ENCODE data around the gene NCKAP5.
"Not testable (repeated sequence)": the region's sequence is repeated elsewhere in the genome, so short reads cannot be mapped to it uniquely, and the experiment has no call there.

The NCKAP5 gene

DNA sequence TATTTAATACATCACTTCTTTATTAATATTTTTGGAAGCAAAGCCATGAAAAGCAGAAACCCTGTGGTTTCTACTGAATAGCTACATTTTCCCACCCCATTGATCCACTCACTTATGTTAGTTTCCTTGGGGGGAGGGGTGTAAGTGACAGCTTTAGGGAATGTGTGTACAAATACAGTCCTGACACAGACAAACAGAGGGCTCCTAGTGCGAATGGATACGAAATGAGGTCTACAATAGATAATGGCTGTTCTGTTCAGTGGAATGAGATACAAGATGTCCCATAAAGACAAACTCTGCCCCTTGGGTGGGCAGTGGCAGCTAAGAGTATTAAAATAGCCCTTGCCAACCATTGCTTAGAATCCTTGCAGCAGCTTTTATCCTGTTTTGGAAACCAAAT lies 312.9 kb downstream of the NCKAP5 start:
- no peak for DNase-seq

- DNase-seq: no peak
Measured at GRCh38 chr2:133253793-133254192, 314.5 kb downstream of the NCKAP5 start.

GRCh38 chr2:133252780-133253355 lies 315.4 kb downstream of the NCKAP5 start:
- no peak for DNase-seq

DNA sequence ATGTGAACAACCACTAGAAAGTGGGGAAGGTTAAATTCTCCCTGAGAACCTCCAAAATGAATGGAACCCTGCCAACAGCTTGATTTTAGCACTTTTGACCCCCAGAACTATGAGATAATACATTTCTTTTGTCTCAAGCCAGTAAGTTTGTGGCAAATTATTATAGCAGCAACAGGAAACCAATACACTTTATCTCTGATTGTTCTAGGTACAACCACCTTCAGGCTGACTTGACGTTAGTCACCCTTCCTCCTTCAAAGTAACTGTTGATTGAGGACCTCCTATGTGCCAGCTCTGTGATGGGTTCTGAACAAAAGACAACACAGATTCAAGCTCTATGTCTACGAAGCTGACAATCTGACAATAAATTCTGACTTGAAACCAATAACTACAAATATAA lies 318.9 kb downstream of the NCKAP5 start:
- DNase-seq: no peak

DNA sequence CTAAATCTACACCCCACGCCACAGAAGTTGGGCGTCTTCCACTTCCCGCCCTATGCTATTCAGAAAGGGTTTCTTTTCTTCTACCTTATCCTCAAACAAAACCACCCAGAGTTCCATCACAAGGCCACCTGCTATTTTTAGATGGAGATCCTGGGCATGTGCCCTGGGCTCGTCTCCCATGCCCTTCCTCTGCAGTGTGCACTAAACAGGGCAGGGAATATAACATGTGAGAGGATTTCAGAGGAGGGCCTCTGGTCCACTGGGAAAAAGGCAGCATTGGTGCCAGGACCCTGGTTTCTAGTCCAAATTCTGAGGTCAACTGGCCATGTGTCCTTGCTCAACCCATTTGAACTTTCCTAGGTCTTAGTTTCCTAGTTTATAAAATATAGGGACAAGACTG lies 320.0 kb downstream of the NCKAP5 start:
- DNase-seq: no peak

- peak in 1 of 2 experiments; percentile 14 for DNase-seq
Measured at GRCh38 chr2:133247631-133248030, 320.6 kb downstream of the NCKAP5 start.

GRCh38 chr2:133241224-133241571 lies 327.1 kb downstream of the NCKAP5 start:
- no peak for DNase-seq

DNA sequence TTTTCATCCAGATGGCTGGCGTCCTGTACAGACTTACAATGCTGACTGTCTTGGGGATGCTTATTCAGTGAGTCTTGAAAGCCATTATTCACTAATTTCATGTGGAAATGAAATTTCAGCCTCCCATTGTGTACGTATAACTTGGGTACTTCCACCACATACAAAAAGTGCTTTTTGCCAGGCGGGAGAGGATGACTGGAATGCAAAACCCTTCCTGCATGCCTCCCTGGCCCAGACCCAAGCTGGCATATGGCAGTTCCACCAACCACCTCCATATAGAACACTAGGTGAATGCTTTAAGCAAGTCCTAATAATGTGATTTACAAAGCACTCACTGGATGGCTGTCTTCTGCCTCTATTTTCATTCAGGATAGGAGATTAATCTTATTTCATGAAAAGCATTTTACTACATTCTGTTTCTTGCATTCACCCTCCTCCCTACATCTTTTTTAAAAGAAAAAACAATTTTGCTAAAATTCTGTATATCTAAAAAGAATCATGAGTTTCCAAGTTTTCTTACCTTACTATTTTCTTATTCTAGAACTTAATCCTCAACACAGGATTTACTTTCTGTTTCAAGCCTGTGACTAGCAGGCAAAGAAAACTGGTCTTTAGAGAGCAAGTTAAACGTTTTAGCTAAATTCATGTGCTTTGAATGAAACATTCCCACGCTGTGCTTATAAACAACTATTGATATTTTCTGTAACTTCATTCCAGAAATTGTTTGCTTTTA lies 327.6 kb downstream of the NCKAP5 start:
- no peak for DNase-seq

DNA sequence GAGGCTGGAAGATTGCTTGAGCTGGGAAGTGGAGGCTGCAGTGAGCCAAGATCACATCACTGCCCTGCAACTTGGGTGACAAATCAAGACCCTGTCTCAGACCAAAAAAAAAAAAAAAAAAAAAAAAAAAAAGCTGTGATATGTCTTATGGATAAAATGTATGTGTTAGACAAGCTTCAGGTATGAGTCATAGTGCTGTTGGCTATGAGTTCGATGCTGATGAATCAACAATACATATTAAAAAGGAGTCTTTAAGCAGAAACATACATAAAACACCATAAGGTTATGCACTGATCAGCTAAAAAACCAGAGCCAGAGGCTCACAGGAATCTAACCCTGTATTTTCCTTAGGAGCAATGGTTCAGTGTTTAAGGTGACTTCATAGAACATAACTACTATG lies 332.3 kb downstream of the NCKAP5 start:
- DNase-seq: no peak

- no peak for DNase-seq
Measured at GRCh38 chr2:133232556-133232955, 335.7 kb downstream of the NCKAP5 start.

GRCh38 chr2:133231264-133231663 lies 337.0 kb downstream of the NCKAP5 start:
- no peak for DNase-seq

DNA sequence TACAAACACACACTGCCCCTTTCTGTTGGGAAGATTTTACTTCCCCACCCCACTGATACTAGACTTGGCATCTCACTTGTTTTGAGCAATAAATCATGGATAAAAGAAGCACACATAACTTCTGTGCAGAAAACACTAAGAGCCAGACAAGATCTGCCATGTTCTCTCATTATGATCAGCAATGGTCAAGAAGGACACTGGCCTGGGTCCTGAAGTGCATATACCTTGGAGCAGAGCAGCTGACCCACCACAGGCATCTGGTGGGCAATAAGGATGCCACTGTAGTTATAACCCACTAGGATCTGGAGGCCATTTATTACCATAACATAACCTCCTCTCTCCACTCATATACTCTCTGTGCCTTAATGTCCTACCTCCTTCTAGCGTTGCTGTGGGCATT lies 338.3 kb downstream of the NCKAP5 start:
- DNase-seq: no peak

DNA sequence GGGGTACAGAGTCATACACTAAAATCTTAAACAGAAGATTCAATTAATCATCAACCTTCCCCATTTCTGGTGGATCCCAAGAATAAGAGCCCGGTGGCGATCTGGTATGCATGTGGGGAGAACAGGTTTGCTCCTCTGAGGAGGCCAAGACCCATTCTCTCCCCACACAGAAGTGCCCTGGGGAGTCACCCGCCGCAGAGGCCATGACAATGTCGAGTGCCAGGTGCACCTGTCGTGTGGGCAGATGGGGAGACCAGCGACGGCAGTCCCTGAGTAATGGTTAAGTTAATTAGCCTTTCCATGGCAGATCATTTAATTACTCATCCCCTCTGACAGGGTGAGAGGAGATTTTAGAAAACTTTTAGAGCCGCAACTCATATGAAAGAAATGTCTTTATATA lies 345.0 kb downstream of the NCKAP5 start:
- DNase-seq: no peak

GRCh38 chr2:133221398-133221797 lies 346.9 kb downstream of the NCKAP5 start:
- no peak for DNase-seq

DNA sequence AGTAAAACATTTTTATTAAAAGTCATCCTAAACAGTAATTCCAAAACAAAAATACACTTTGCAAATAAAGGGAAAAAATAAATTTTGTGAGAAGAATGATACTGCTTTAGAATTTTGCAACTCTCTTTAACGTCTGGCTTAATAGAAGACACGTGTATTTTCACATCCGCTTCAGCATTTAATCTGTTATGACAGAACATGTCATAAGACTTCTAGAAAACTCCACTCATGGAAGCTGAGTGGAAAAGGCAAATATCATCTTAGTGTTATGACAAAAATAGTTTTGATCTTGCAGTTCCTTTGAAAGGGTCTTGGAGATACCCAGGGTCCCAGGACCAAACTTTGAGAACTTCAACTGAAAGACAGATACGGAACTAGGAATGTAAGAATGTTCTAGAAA lies 350.1 kb downstream of the NCKAP5 start:
- no peak for DNase-seq

GRCh38 chr2:133215477-133215876 lies 352.8 kb downstream of the NCKAP5 start:
- DNase-seq: no peak

GRCh38 chr2:133213651-133214050 lies 354.6 kb downstream of the NCKAP5 start:
- DNase-seq: no peak

DNA sequence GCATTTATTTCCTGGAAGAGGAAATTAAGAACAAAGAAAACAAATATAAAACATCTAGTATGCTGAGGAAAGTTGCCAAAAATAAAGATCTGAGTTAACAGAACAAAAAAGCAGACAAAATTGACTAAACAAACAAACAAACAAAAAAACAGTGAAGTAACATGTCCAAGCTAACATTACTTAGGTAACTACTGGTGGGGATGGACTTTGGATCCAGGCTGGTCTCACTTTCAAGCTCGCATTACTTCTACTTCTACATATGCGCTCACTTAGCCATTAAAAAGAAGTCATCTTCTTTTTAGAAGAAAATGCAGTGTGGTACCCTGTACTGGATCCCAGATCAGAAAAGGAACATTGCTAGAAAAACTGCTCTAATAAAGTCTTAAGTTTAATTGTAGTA lies 358.9 kb downstream of the NCKAP5 start:
- DNase-seq: no peak

- DNase-seq: not testable (repeated sequence)
Measured at GRCh38 chr2:133206666-133207065, 361.6 kb downstream of the NCKAP5 start.

DNA sequence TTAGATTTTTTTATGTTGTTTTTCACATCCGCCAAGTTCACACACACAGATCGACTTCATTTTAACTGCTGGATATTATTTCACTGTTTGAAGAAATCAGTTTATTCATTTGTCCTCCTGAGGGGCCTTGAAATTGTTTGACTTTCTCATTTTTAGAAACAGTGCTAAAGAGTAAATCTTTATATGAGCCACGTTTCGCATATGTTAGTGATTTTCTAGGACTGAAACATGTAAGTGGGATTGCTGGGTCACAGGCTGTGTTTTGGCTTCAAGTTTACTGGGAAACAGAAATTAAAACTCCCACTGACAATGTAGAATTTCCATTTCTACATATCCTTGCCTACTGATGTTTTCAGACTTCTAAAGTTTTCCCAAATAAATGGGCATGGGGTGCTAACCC lies 363.8 kb downstream of the NCKAP5 start:
- DNase-seq: no peak

DNA sequence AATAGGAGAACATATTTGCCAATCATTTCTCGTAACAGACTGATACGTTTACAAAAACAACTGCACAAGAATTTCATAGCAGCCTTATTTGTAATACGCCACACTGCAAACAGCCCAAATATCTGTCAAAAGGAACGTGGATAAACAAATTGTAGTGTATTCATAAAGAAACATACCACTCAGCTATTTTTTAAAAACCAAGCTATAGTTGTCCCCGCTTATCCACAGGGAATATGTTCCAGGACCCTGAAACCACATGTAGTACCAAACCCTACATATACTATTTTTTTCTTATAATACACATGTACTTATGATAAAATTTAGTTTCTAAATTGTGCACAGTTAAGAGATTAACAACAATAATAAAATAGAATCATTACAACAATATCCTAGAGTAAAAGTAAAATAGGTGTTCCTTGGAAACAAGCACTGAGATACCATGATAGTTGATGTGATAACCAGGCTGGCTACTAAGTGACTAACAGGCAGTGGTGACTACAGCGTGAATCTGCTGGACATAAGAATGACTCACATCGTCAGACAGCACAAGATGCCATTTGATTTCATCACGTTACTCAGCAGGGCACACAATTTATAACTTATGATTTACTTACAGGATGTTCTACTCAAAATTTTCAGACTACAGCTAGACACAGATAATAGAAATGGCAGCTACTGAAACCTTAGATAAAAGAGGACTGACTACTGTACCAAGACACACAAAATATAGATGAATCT lies 367.4 kb downstream of the NCKAP5 start:
- no peak for DNase-seq

DNA sequence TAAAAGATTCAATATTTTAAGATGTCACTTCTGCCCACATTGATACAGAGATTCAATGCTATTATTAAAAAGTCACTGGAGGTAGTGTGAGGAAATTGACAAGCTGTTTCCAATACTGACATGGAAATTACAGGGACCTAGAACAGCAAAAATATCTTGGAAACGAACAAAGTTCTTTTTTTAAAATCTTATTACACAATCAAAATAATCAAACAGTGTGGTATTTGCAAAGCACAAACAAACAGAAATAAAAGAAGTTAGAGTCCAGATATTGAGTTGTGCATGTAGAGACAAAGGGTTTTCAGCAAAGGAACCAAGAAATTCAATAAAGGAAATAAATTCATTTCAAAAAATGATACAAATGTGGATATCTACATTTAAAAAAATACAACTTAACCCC lies 369.6 kb downstream of the NCKAP5 start:
- DNase-seq: no peak

DNA sequence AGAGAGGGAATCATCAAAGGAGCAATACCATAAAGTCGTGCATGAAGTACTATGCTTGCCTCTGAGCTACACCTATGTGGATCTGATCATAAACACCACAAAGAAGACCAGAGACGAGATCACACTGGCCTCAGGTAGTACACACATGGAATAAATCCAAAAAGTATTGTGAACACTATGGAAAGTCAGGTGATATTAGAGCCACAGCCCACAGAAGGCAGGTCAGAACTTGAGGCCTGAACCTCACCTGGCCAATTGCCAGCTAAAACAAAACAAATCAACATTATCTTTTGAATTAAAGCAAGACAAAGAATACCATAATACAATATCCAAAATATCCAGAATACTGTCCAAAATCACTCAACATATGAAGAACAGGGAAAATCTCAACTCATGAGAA lies 371.1 kb downstream of the NCKAP5 start:
- DNase-seq: no peak

GRCh38 chr2:133194777-133195335 lies 373.4 kb downstream of the NCKAP5 start:
- DNase-seq: no peak
